Measurements from ENCODE around the gene ADGRG1.
"Not testable (repeated sequence)": the region's sequence is repeated elsewhere in the genome, so short reads cannot be mapped to it uniquely, and the experiment has no call there.

The ADGRG1 gene

DNA sequence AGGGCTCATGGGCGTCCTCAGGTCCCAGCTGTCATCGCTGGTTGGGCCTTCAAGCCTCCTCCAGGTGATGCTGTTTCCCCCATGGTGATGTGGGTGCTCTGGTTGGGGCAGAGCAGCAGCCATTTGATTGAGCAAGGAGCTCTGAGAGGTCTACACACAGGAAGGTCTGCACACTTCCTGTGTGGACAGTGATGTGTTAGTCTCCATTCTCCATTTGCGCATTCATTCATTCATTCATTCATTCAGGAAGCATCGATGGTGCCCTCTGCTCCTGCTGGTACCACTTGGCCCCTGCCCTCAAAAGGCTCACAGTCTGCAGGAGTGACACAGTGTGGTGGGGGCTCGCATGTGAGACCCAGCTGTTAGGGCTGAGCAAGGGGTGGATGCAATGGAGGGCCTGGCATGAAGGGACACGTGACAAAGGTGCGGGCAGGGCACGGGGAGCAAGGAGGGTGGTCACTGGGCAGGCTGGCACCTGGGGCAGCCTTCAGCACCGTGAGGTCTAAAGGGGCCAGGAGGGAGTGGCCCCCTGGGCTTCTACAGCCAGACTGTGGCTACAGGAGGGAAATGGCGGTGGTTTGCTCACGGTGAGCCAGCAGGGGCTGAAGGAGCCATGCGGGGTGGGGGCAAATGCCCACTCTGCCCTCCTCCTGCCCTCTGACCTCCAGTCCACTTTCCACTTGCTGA, 41.2 kb downstream of the ADGRG1 start:
- DNase-seq: no peak

DNA sequence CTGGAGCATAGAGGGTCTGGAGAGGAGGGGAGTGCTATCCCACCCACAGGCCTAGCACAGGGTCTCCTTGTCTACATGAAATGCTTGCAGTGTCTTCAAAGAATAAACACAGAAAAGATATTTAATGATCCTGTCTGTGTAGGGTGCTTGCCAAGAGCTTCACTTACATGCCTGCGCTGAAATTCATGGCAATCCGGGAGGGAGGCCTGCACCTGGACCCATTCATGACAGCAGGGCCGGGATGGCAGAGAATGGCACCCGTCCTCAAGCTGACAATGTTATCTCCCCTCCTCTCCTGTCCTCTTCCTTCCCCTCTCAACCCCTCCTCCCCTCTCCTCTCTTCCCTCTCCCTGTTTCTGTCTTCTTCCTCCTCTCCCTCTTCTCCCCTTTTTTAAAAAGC, 41.8 kb downstream of the ADGRG1 start:
- no peak for DNase-seq

DNA sequence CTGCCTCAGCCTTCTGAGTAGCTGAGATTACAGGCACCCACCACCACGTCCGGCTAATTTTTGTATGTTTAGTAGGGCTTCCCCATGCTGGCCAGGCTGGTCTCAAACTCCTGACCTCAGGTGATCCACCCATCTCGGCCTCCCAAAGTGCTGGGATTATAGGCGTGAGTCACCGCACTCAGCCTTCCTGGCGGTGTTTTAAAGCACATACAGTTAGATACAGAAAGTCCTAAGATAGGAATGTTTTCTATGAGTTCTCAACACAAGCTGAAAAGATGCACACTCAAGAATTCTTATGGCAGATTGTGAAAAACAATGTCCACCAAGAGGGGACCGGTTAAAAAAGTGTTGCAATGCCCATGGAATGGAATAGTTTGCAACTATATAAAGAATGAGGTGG, 43.0 kb downstream of the ADGRG1 start:
- not testable (repeated sequence) for DNase-seq

DNA sequence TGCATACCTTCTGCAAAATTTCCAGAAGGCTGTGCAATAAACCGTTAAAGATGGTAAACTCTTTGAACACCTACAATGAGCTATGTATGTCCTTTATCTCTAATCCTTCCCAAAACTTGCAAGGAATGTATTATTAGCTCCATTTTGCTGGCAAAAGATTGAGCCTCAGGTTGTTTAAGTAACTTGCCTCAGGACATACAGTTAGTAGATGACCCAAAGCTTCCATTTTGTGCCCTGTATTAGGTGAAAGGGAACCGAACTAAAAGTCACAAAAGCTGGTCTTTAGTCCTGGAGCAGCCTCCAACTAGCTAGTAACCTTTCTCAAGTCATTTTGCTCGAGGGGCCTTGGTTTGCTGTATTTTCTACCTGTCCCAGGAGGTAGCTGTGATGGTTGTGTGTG, 44.0 kb downstream of the ADGRG1 start:
- DNase-seq: no peak

DNA sequence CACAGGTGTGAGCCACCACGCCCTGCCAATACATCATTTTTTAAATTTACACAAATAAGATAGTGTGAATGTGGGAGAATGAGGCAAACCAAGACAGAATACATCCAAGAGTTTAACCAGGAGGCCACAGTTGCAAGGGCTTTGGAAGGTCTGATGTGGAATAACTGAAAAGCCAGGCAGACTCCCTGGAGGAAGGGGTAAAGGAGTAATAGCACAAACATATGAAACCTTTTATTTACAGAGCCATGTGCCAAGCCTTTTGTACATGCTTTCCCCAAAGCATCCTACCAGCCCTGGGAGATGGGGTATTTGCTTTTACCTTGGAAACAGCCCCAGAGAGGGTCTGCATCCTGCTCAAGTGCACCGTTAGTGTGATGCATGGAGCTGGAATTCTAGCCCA, 44.4 kb downstream of the ADGRG1 start:
- no peak for DNase-seq

GRCh38 chr16:57675741-57676551, 47.5 kb downstream of the ADGRG1 start:
- peak; percentile 31 for DNase-seq

GRCh38 chr16:57676553-57677085, 48.2 kb downstream of the ADGRG1 start:
- DNase-seq: no peak

GRCh38 chr16:57677622-57678369, 49.4 kb downstream of the ADGRG1 start:
- DNase-seq: no peak

DNA sequence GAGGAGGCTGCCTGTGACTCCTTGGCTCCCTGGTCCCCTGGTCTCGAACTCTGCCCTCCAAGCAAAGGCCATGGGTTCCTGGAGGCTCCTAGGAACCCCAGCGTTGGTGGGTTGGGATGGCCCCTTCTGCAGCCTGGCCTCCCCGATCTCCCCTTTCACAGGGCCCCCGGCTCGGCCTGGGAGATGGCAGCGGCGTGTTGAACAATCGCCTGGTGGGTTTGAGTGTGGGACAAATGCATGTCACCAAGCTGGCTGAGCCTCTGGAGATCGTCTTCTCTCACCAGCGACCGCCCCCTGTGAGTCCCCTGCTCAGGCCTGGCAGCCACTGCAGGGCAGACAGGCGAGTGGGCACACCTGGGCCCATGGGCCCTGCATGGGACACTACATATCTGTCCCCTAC, 50.6 kb downstream of the ADGRG1 start:
- DNase-seq: no peak

DNA sequence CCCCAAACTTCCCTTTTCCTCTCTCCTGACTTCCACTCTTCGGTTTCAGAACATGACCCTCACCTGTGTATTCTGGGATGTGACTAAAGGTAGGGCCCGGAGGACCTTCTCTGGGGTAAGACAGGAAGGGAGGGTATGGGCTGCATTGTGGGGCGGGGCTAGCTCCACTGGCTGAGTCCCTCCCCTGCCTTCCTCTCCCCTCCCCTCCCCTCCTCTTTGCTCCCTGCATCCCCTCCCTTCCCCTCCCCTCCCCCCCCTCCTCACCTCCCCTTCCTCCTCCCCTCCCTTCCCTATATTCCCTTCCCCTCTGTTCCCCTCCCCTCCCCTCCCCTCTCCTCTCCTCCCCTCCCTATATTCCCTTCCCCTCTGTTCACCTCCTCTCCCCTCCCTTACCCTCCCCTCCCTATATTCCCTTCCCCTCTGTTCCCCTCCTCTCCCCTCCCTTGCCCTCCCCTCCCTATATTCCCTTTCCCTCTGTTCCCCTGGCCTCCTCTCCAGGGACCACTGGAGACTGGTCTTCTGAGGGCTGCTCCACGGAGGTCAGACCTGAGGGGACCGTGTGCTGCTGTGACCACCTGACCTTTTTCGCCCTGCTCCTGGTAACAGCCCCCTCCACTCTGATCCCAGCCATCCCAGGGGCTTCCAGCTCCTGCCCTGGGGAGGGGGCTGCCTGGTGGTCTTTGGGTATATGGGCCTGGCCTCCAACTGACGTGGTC, 51.5 kb downstream of the ADGRG1 start:
- DNase-seq: no peak

- DNase-seq: no peak
Measured at GRCh38 chr16:57680842-57681375, 52.5 kb downstream of the ADGRG1 start.

DNA sequence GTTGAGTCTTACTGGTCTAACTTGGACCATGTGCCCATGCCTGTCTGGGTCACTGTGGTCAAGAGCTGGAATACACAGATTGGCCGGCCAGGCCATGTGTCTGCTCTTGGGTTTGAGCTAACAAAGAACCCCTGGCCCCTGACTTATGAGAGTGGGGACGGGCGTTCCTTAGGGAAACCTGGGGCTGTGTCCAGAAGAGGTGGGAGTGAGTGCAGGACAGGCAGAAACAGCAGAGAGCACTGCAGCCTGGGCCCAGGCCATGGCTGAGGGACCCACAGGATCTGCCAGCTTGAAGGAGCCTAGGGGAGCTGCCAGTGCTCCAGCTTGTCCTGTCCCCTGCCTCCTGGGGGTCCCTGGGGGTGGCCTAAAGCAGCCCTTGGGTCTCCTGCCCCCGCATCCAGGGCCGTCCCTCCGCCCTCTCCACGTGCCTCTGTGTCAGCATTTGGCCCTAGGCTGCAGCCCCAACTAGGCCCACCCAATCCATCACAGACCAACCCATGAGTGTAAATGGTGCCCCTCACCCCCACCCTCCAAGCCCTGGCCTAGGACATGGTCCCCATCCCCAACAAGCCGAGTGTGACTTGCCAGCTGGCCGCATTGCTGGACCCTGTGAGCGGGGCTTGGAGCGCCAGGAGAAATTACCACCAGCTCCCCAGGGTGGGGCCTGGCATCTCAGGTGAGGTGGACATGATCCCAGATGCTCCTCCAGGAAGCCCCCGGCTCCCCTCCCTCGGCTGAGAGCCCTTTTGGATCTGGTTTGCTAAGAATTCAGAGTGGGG, 53.7 kb downstream of the ADGRG1 start:
- DNase-seq: no peak

DNA sequence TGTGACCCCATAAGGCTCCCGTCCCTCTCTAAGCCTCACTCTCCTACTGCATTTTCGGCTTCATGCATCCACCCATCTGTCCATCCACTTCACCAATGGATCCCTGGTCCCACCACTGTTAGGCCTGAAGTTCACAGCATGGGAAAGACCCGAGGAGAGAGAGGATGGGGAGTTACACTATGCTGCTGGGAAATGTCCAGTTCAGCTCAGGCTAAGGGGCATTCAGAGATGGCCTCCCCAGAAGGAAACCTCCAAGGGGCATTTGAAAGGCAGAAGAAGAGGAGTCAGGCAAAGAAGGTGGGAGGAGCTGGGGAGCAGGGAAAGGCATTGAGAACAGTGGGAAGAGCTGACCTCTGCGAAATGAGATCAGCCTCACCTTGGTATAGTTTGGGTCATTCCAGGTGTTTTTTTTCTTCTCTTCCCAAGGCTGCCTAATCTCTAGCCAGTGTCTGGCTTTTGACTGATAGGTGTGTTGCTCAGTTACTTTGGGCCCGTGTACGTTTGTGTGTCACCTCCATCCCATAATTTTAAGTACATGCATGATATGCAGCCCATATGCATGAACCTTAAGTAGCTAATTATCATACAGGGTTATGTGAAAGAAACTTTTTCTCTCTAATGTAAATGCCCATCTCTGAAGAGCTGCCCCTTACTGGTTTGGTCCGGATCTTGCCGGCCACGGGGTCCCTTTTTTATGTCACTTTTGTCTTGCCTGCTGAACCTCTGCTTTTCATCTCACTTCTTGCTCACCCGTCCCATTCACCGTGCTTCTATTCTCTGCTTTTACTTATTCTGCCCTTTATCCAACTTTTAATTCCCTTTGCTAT, 54.6 kb downstream of the ADGRG1 start:
- DNase-seq: no peak

DNA sequence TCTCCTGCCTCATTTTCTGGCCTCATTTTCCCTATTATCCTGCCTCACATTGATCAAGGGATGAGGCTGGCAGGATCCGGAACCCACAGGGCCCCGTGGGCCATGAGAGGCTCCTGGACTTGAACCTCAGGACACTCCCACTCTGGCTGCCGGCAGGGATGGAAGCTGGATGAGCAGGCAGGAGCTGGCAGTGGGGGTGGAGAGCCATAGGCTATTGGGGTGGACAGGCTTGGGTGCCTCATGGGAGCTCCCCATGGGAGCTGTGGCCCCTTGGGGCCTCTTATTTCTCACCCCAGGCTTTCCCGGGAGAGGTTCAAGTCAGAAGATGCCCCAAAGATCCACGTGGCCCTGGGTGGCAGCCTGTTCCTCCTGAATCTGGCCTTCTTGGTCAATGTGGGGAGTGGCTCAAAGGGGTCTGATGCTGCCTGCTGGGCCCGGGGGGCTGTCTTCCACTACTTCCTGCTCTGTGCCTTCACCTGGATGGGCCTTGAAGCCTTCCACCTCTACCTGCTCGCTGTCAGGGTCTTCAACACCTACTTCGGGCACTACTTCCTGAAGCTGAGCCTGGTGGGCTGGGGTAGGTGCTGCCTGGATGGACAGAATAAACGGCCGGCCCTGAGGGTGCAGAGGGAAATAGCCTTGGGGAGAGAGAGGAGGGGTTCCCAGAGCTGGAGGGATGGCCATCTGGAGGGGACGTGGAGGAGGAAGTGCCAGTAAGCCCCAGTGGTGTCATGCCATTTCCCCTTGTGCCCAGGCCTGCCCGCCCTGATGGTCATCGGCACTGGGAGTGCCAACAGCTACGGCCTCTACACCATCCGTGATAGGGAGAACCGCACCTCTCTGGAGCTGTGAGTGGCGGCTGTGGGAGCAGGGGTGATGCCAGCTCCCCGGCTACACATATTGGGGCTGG, 55.5 kb downstream of the ADGRG1 start:
- DNase-seq: no peak

GRCh38 chr16:57684626-57685358, 56.4 kb downstream of the ADGRG1 start:
- no peak for DNase-seq

GRCh38 chr16:57685633-57686032, 57.2 kb downstream of the ADGRG1 start:
- no peak for DNase-seq

DNA sequence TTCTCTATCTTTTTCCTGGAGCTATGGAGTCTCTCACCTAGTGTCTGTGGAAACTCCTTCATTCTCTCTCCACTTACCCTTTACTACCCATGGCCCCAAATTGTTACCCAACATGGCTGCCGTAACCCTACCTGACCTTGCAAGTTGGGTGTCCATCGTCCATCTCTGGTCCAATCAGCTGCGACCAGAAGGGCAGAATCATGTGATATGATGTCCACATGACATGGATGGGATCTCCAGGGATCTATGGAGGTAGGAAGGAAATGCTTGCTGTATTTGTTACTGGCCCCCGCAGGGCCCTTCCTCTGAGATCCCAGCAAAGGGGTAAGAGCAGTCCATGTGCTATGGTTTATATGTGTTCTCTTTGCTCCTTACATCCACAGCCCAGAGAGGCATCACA, 58.1 kb downstream of the ADGRG1 start:
- no peak for DNase-seq

- DNase-seq: no peak
Measured at GRCh38 chr16:57687363-57687929, 59.0 kb downstream of the ADGRG1 start.

All from fibroblast of skin of right biceps (primary cell).